H1 (cell line): Measurements from ENCODE around the gene ZMYM2. TPM values are rescaled to one million over a fixed set of nuclear protein-coding genes. Genes with fewer than 3 reads are reported as not detected.

Source experiments
- CTCF ChIA-PET: fragments of 300-600 bp; sonication (Branson Sonifier 250); formaldehyde crosslinking; loops from one replicate; lab custom pipeline; 2021; ENCODE audit not compliant: partially characterized antibody; lab: Charles Lee
- POLR2A ChIA-PET: fragments of 300-600 bp; sonication (Branson Sonifier 250); formaldehyde crosslinking; loops from one replicate; lab custom pipeline; 2021; ENCODE audit warnings: inconsistent platforms; ENCODE audit not compliant: partially characterized antibody; lab: Charles Lee
- DNase-seq, 2 experiments: peaks; one replicate each; pipeline versions ENCODE4 v3.0.0 to v3.0.0-alpha.2; 2010 to 2022; ENCODE audit warnings: low spot score in 2 of 2, low read depth in 1 of 2, mixed read lengths in 1 of 2
- FAIRE-seq: peaks from 2 replicates; lab custom pipeline; 2011; peaks lifted over from hg19 to GRCh38; lab: Jason Lieb, UNC
- H2AFZ ChIP-seq: 2 replicates; pipeline ENCODE4 v1.8.1; 2012; ENCODE audit warnings: low read length, inconsistent platforms
- H2AK5ac ChIP-seq: 2 replicates; pipeline ENCODE4 v1.6.1; 2013; ENCODE audit warnings: low read depth, low read length
- H2BK120ac ChIP-seq: replicated peaks from 2 replicates; pipeline ENCODE3; 2013; ENCODE audit warnings: low read depth, low read length, inconsistent platforms
- H2BK12ac ChIP-seq: 2 replicates; pipeline ENCODE4 v1.6.1; 2013; ENCODE audit warnings: low read depth, low read length
- H2BK15ac ChIP-seq: 2 replicates; pipeline ENCODE4 v1.6.1; 2013; ENCODE audit warnings: low read length
- H2BK20ac ChIP-seq: 2 replicates; pipeline ENCODE4 v1.6.1; 2013; ENCODE audit warnings: low read length
- H2BK5ac ChIP-seq: 2 replicates; pipeline ENCODE4 v1.6.1; 2013; ENCODE audit warnings: low read depth, low read length
- H3K14ac ChIP-seq: 2 replicates; pipeline ENCODE4 v1.6.1; 2013; ENCODE audit warnings: inconsistent platforms; ENCODE audit not compliant: insufficient read length
- H3K18ac ChIP-seq: 2 replicates; pipeline ENCODE4 v1.6.1; 2013; ENCODE audit warnings: low read length; ENCODE audit errors: extremely low read depth
- H3K23ac ChIP-seq: 2 replicates; pipeline ENCODE4 v1.6.1; 2013; ENCODE audit warnings: inconsistent platforms; ENCODE audit not compliant: insufficient read length
- H3K23me2 ChIP-seq: 2 replicates; pipeline ENCODE4 v1.6.1; 2013; ENCODE audit warnings: low read depth, low read length
- H3K27ac ChIP-seq: 2 replicates; pipeline ENCODE4 v1.6.1; 2011; ENCODE audit warnings: low read depth, low read length, inconsistent platforms
- H3K27me3 ChIP-seq, 4 experiments: replicated peaks in 1 of 4; 1 replicate in 1 of 4; 2 replicates in 3 of 4; pipeline versions ENCODE4 v1.6.1 to v1.8.1; 2011 to 2013; ENCODE audit warnings: low read length in 3 of 4, mild to moderate bottlenecking in 3 of 4, inconsistent platforms in 2 of 4, mixed read lengths in 2 of 4, moderate library complexity in 1 of 4; ENCODE audit not compliant: control insufficient read depth in 3 of 4, insufficient read depth in 3 of 4; ENCODE audit errors: extremely low read depth in 1 of 4
- H3K36me3 ChIP-seq, 4 experiments: 2 replicates each; pipeline versions ENCODE4 v1.6.1 to v1.8.1; 2011 to 2013; ENCODE audit warnings: mild to moderate bottlenecking in 4 of 4, low read length in 3 of 4, moderate library complexity in 2 of 4, control low read depth in 1 of 4, inconsistent platforms in 1 of 4; ENCODE audit not compliant: insufficient read depth in 4 of 4, control insufficient read depth in 2 of 4
- H3K4ac ChIP-seq: replicated peaks from 2 replicates; pipeline ENCODE3; 2013; ENCODE audit warnings: low read length, low read depth, mixed read lengths, inconsistent platforms; ENCODE audit not compliant: insufficient read length
- H3K4me1 ChIP-seq, 4 experiments: replicated peaks in 1 of 4; 1 replicate in 1 of 4; 2 replicates in 3 of 4; pipeline versions ENCODE4 v1.6.1 to v1.8.1; 2011 to 2013; ENCODE audit warnings: low read length in 3 of 4, inconsistent platforms in 2 of 4, mixed read lengths in 1 of 4; ENCODE audit not compliant: insufficient read depth in 4 of 4, control insufficient read depth in 3 of 4
- H3K4me2 ChIP-seq, 2 experiments: 2 replicates each; pipeline versions ENCODE4 v1.6.1 to v1.8.1; 2011 to 2013; ENCODE audit warnings: low read depth in 2 of 2, low read length in 2 of 2, control low read depth in 1 of 2, inconsistent platforms in 1 of 2, mild to moderate bottlenecking in 1 of 2; ENCODE audit not compliant: insufficient read depth in 1 of 2
- H3K4me3 ChIP-seq, 4 experiments: fragments of 200-600, 300-600 bp in 1 of 4; sonication (generic), shearing (Covaris generic), sonication (Bioruptor Twin) in 1 of 4; 2 replicates each; pipeline versions ENCODE4 v1.5.1 to v1.8.1; 2011 to 2016; ENCODE audit warnings: low read length in 4 of 4, low read depth in 3 of 4, control low read depth in 2 of 4, inconsistent platforms in 2 of 4, mild to moderate bottlenecking in 2 of 4, mixed read lengths in 1 of 4, moderate library complexity in 1 of 4; ENCODE audit not compliant: insufficient read depth in 2 of 4; ENCODE audit errors: extremely low read depth in 1 of 4
- H3K56ac ChIP-seq: replicated peaks from 2 replicates; pipeline ENCODE3; 2013; ENCODE audit warnings: low read depth, mild to moderate bottlenecking, mixed read lengths, low read length, inconsistent platforms; ENCODE audit not compliant: insufficient read length
- H3K79me1 ChIP-seq: 2 replicates; pipeline ENCODE4 v1.6.1; 2013; ENCODE audit warnings: low read depth, low read length, control low read depth
- H3K79me2 ChIP-seq, 2 experiments: 2 replicates each; pipeline versions ENCODE4 v1.6.1 to v1.8.1; 2012 to 2013; ENCODE audit warnings: low read length in 2 of 2, mild to moderate bottlenecking in 2 of 2, inconsistent platforms in 1 of 2; ENCODE audit not compliant: insufficient read depth in 2 of 2, control insufficient read depth in 1 of 2
- H3K9ac ChIP-seq, 4 experiments: replicated peaks in 1 of 4; 1 replicate in 1 of 4; 2 replicates in 3 of 4; pipeline versions ENCODE4 v1.6.1 to v1.8.1; 2011 to 2013; ENCODE audit warnings: low read depth in 3 of 4, low read length in 3 of 4, control low read depth in 2 of 4, mild to moderate bottlenecking in 2 of 4, moderate library complexity in 2 of 4, inconsistent platforms in 1 of 4; ENCODE audit errors: extremely low read depth in 1 of 4
- H3K9me3 ChIP-seq, 2 experiments: 2 replicates each; pipeline versions ENCODE4 v1.6.1 to v1.8.1; 2012 to 2013; ENCODE audit warnings: mild to moderate bottlenecking in 2 of 2, moderate library complexity in 2 of 2, control low read depth in 1 of 2, inconsistent platforms in 1 of 2, low read depth in 1 of 2, low read length in 1 of 2, mixed read lengths in 1 of 2; ENCODE audit not compliant: insufficient read depth in 2 of 2
- H4K20me1 ChIP-seq, 2 experiments: replicated peaks in 1 of 2; 2 replicates each; pipeline versions ENCODE3 to v1.8.1; 2011 to 2013; ENCODE audit warnings: inconsistent platforms in 2 of 2, low read length in 2 of 2, mild to moderate bottlenecking in 1 of 2; ENCODE audit not compliant: insufficient read depth in 2 of 2, control insufficient read depth in 1 of 2
- H4K5ac ChIP-seq: 2 replicates; pipeline ENCODE4 v1.6.1; 2013; ENCODE audit warnings: low read length, low read depth, mixed read lengths, inconsistent platforms; ENCODE audit not compliant: insufficient read length
- H4K8ac ChIP-seq: 2 replicates; pipeline ENCODE4 v1.8.0; 2013; ENCODE audit warnings: mild to moderate bottlenecking, moderate library complexity, low read length, inconsistent platforms; ENCODE audit not compliant: insufficient read depth; ENCODE audit errors: extremely low read depth
- H4K91ac ChIP-seq: replicated peaks from 2 replicates; pipeline ENCODE3; 2013; ENCODE audit warnings: low read length, mixed read lengths, inconsistent platforms; ENCODE audit not compliant: insufficient read length
- ATF3 ChIP-seq: IDR thresholded peaks from 2 replicates; pipeline ENCODE4 v1.6.1; 2011; ENCODE audit warnings: low read depth, mild to moderate bottlenecking, low read length; ENCODE audit not compliant: insufficient read depth
- CBX8 ChIP-seq: fragments of 300-800, 300-1000 bp; sonication (generic); IDR thresholded peaks from 2 replicates; pipeline ENCODE4 v1.7.1; 2016; ENCODE audit warnings: low read depth, low read length, borderline replicate concordance
- CHD1 ChIP-seq: IDR thresholded peaks from 2 replicates; pipeline ENCODE4 v1.6.1; 2012; ENCODE audit warnings: low read depth, low read length, improper control_type of control experiment
- CTBP2 ChIP-seq: IDR thresholded peaks from 2 replicates; pipeline ENCODE4 v1.7.0; 2011; ENCODE audit warnings: borderline replicate concordance, mild to moderate bottlenecking, moderate library complexity, mixed read lengths, low read length; ENCODE audit not compliant: insufficient read depth, insufficient read length
- FOSL1 ChIP-seq: IDR thresholded peaks from 2 replicates; pipeline ENCODE4 v1.6.1; 2011; ENCODE audit warnings: mild to moderate bottlenecking, low read depth, low read length, moderate library complexity; ENCODE audit not compliant: insufficient read depth
- SP1 ChIP-seq: IDR thresholded peaks from 2 replicates; pipeline ENCODE4 v1.6.1; 2011; ENCODE audit warnings: low read depth, low read length
- YY1 ChIP-seq: IDR thresholded peaks from 2 replicates; pipeline ENCODE4 v1.6.1; 2011; ENCODE audit warnings: low read depth, mild to moderate bottlenecking, low read length
- WGBS, 2 experiments: shearing (Covaris generic) in 1 of 2; methylation state at CpG; one replicate each; pipeline versions ENCODE4 v1.1.6 to v1.1.7; 2013 to 2015; ENCODE audit warnings: low lambda C conversion rate in 2 of 2, mixed read lengths in 2 of 2, inconsistent platforms in 1 of 2, low coverage in 1 of 2, missing lambda C conversion rate in 1 of 2; ENCODE audit not compliant: insufficient replicate concordance in 2 of 2, insufficient coverage in 1 of 2, insufficient read length in 1 of 2; ENCODE audit errors: extremely low coverage in 1 of 2, missing lambda C conversion rate in 1 of 2; 5-methylcytosine and 5-hydroxymethylcytosine counted together
- polyA plus RNA-seq, 7 experiments: library from polyadenylated mRNA; depleted of rRNA in 3 of 7; stranded (reverse) in 5 of 7; unstranded in 2 of 7; fragments of >200 nt in 5 of 7; fragments of 200-250 nt in 2 of 7; gene quantifications; 1 replicate in 5 of 7; 2 replicates in 1 of 7; 4 replicates in 1 of 7; pipeline versions ENCODE4 v1.2.1 to v1.2.3, GENCODE V29; 2011 to 2013; ENCODE audit warnings: missing spikeins in 2 of 7, mixed read lengths in 2 of 7
- total RNA-seq: library from RNA; stranded (reverse); fragmentation: NEBNext Ultra II Directional; extraction: Animal tissue kit (Norgen Biotek cat#: 25700); gene quantifications from 2 replicates; pipeline ENCODE4 v1.2.1, GENCODE V29; 2021

Gene ZMYM2
- total and polyA plus RNA-seq, 2 of the 8 experiments (the other 6 are each of a cell fraction or from before 2014, with no cell fraction given), result 41.2 to 159 TPM

GRCh38 chr13:20077086-20077485 lies 118.6 kb downstream of the ZMYM2 start:
- Histone ChIP-seq H2BK15ac (no peak overlapping the region), H3K79me2 (no peaks in the 10 kb centered on the region), H3K23me2 (no peaks in the 10 kb centered on the region; the same call in 1 of the 2 replicates), H3K56ac (no peak overlapping the region), H3K79me1 (no peaks in the 10 kb centered on the region), H3K27ac (no peak overlapping the region), H2AFZ (no peak overlapping the region), H2AK5ac (no peak overlapping the region), H3K9me3 (no peaks in the 10 kb centered on the region), H2BK12ac (no peak overlapping the region), H2BK120ac (no peak overlapping the region), H3K4me3 (no peak overlapping the region), H4K5ac (no peak overlapping the region), H3K9ac (no peak overlapping the region), H2BK20ac (no peak overlapping the region), H3K4me2 (no peak overlapping the region), H3K18ac (no peak overlapping the region), H4K91ac (no peak overlapping the region), H2BK5ac (no peak overlapping the region), H3K4me1 (no peaks in the 10 kb centered on the region), H3K4ac (no peak overlapping the region), H3K36me3 (peaks cover under 1 to 53% (median 8%) of the 10 kb centered on the region in 4 experiments; a peak in 7 of 8 replicates), H3K14ac (no peak overlapping the region), H3K27me3 (no peaks in the 10 kb centered on the region), H4K8ac (no peak overlapping the region), H4K20me1 (peaks cover 0 to 3% of the 10 kb centered on the region in 2 experiments), H3K23ac (no peak overlapping the region)
- WGBS, 2 experiments, result 93% methylated on average over 2 of the region's 2 CpGs; no CpG with 5 or more reads in 1 of the 2 experiments
- ChIA-PET CTCF (interaction anchor here (1.3 kb wide), 1 partner anchor 32 kb away, joined by 3 read pairs; no protein-coding TSS in a partner anchor), POLR2A (interaction anchor here (1.0 kb wide), 1 partner anchor 31 kb away, joined by 3 read pairs; no protein-coding TSS in a partner anchor)
- no peak for FAIRE-seq
- DNase-seq, result no peak
- TF ChIP-seq FOSL1 (no peak), CTBP2 (no peak), ATF3 (no peak), YY1 (no peak), SP1 (no peak), CHD1 (no peak), CBX8 (no peak)
